ENCODE results near the gene PAN2. TPM values are rescaled to one million over a fixed set of nuclear protein-coding genes. Genes with fewer than 3 reads are reported as not detected.
"Not testable (repeated sequence)": the region's sequence is repeated elsewhere in the genome, so short reads cannot be mapped to it uniquely, and the experiment has no call there.

Gene PAN2
- total RNA-seq, 5 donors from 2014 or later (not counting 1 experiment from before 2014, with no cell fraction given), result 126 to 187 (median 164) TPM

GRCh38 chr12:56332512-56333196, 1.1 kb downstream of the PAN2 start:
- Histone ChIP-seq H3K27ac (ENCODE audit: low read length) (peak overlapping the region; percentile 98), H3K27me3 (replicated peaks in 1 of 2; ENCODE audit: control insufficient read depth in 2 of 2, extremely low read depth in 1 of 2, insufficient read depth in 2 of 2, low read length in 1 of 2) (no peaks in the 10 kb centered on the region), H3K36me3 (ENCODE audit: control insufficient read depth in 2 of 2, extremely low read depth in 1 of 2, insufficient read depth in 1 of 2, low read length in 1 of 2) (peaks cover 4 to 8% of the 10 kb centered on the region in 2 donors), H3K9me3 (no peaks in the 10 kb centered on the region), H3K4me1 (ENCODE audit: control insufficient read depth in 1 of 2, extremely low read depth in 1 of 2, insufficient read depth in 2 of 2, low read length in 2 of 2) (peaks cover 4 to 23% of the 10 kb centered on the region in 2 experiments), H3K4me3 (ENCODE audit: control insufficient read depth in 1 of 2, extremely low read depth in 1 of 2, low read length in 1 of 2) (peak overlapping the region; percentile 15 to 63)
- ATAC-seq (replicated peaks in 1 of 4) (no peak), DNase-seq (peak in 1 of 35 experiments; percentile 10)
- Mint-ChIP-seq H3K4me3 (peak overlapping the region; percentile 85 to 97 (median 92)), H3K27me3 (no peaks in the 10 kb centered on the region), H3K9me3 (no peaks in the 10 kb centered on the region), H3K4me1 (peaks cover 34 to 41% (median 36%) of the 10 kb centered on the region in 3 donors), H3K36me3 (peaks cover 7% of the 10 kb centered on the region), H3K27ac (peak overlapping the region; percentile 100)
- ChIA-PET POLR2A (interaction anchor here (0.6 to 1.8 kb wide), 7 partner anchors 27 to 1477 kb away, joined by 3 to 10 read pairs (median 4); partner anchors contain the start of genes STAT2 (in 2 of the 2) and RAB5B (in 1 of the 2)), CTCF (interaction anchor here (0.7 to 2.5 kb wide), 7 partner anchors 17 to 132 kb away, joined by 4 to 19 read pairs (median 8); partner anchors contain the start of genes CNPY2 (in 1 of the 2) and STAT2 (in 1 of the 2))
- 76% methylated on average over 8 of the region's 11 CpGs for WGBS (ENCODE audit: insufficient coverage)

DNA sequence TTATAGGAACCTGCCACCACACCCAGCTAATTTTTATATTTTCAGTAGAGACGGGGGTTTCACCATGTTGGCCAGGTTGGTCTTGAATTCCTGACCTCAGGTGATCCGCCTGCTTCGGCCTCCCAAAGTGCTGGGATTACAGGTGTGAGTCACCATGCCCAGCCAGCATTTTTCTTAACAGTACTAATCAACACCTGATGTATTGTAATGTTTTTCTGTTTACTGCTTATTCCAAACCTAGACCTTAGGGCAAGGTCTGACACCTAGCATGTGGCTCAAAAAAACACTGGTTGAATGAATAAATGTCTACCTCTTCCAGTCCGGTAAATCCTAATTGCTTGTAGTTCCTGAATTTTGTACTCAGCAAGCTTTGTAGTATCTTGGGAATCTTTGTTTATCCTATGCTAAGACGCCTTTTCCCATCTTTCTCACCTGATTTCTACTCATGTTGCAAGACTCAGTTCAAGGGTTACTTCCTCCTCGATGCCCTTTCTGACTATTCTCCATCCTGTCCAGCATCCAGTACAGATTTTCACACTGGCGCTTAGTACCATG, 2.8 kb downstream of the PAN2 start:
- Mint-ChIP-seq H3K27ac (no peak overlapping the region), H3K9me3 (no peaks in the 10 kb centered on the region), H3K36me3 (peaks cover 21% of the 10 kb centered on the region), H3K27me3 (no peaks in the 10 kb centered on the region), H3K4me3 (no peak overlapping the region), H3K4me1 (peaks cover 24 to 30% (median 25%) of the 10 kb centered on the region in 3 donors)
- no CpG with 5 or more reads among the region's 7 CpGs for WGBS (ENCODE audit: insufficient coverage)
- DNase-seq (no peak), ATAC-seq (replicated peaks in 1 of 4) (no peak)
- no peak overlapping the region for H3K4me3 ChIP-seq (ENCODE audit: control insufficient read depth in 1 of 2, extremely low read depth in 1 of 2, low read length in 1 of 2)
- H3K36me3 ChIP-seq (ENCODE audit: control insufficient read depth in 2 of 2, extremely low read depth in 1 of 2, insufficient read depth in 1 of 2, low read length in 1 of 2), result peaks cover 10 to 24% of the 10 kb centered on the region in 2 donors
- ChIA-PET POLR2A (interaction anchor here in 1 of 2 donors (0.6 kb wide), 1 partner anchor 211 kb away, joined by 3 read pairs; no protein-coding TSS in a partner anchor), CTCF (no interaction called here)
- H3K27me3 ChIP-seq (replicated peaks in 1 of 2; ENCODE audit: control insufficient read depth in 2 of 2, extremely low read depth in 1 of 2, insufficient read depth in 2 of 2, low read length in 1 of 2), result no peaks in the 10 kb centered on the region
- H3K27ac ChIP-seq (ENCODE audit: low read length), result no peak overlapping the region
- no peaks in the 10 kb centered on the region for H3K9me3 ChIP-seq
- peaks cover 3 to 19% of the 10 kb centered on the region in 2 experiments for H3K4me1 ChIP-seq (ENCODE audit: control insufficient read depth in 1 of 2, extremely low read depth in 1 of 2, insufficient read depth in 2 of 2, low read length in 2 of 2)

DNA sequence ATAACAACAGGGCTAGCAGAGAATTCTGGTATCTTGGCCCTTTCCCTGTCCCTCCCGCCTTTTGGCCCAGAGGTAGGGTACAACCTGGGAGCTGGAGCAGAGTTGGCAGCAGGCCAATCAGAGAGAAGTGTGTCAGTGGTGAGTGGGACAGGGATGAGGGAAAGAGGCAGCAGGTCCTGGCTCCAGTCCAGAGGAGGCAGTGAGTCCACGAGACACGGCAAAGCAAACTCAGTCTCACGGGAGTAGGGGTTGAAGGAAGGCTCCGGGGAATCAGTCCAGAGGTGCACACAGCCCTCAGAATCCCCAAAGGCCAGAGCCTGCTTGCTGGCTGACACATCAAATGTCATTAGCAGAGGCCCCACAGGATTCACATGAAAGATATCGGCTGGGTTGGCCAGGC, 7.3 kb downstream of the PAN2 start:
- 97% methylated on average over 5 of the region's 6 CpGs for WGBS (ENCODE audit: insufficient coverage)
- ChIA-PET CTCF (no interaction called here), POLR2A (no interaction called here)
- Mint-ChIP-seq H3K9me3 (no peaks in the 10 kb centered on the region), H3K36me3 (peaks cover 56% of the 10 kb centered on the region), H3K27ac (no peak overlapping the region), H3K4me1 (peaks cover 4 to 5% (median 4%) of the 10 kb centered on the region in 3 donors), H3K4me3 (no peak overlapping the region), H3K27me3 (no peaks in the 10 kb centered on the region)
- Histone ChIP-seq H3K27me3 (replicated peaks in 1 of 2; ENCODE audit: control insufficient read depth in 2 of 2, extremely low read depth in 1 of 2, insufficient read depth in 2 of 2, low read length in 1 of 2) (no peaks in the 10 kb centered on the region), H3K4me3 (ENCODE audit: control insufficient read depth in 1 of 2, extremely low read depth in 1 of 2, low read length in 1 of 2) (no peak overlapping the region), H3K9me3 (no peaks in the 10 kb centered on the region), H3K36me3 (ENCODE audit: control insufficient read depth in 2 of 2, extremely low read depth in 1 of 2, insufficient read depth in 1 of 2, low read length in 1 of 2) (peaks cover 16 to 61% of the 10 kb centered on the region in 2 donors), H3K4me1 (ENCODE audit: control insufficient read depth in 1 of 2, extremely low read depth in 1 of 2, insufficient read depth in 2 of 2, low read length in 2 of 2) (no peaks in the 10 kb centered on the region), H3K27ac (ENCODE audit: low read length) (no peak overlapping the region)
- ATAC-seq (replicated peaks in 1 of 4) (no peak), DNase-seq (no peak)

DNA sequence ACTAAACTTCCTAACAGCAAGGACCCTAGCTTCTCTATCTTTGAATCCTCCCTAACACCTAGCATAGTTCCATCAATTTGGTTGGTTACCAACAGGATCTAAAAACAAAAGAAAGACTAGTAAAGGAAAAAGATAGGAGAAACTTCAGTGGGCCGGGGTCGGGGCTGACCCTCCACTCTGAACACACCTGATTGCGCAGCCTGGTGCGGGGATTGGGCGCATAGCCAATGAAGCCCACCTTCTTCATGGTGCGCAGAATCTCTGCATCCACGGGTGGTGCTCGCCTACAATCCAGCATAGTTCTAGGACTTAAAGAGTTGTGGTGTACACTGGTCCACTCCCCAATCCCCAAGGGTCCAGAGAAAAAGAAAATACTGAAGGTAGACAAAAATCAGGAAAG, 7.7 kb downstream of the PAN2 start:
- DNase-seq (no peak), ATAC-seq (replicated peaks in 1 of 4) (no peak)
- H3K9me3 ChIP-seq, result no peaks in the 10 kb centered on the region
- Mint-ChIP-seq H3K27ac (no peak overlapping the region), H3K27me3 (no peaks in the 10 kb centered on the region), H3K36me3 (peaks cover 53% of the 10 kb centered on the region), H3K9me3 (no peaks in the 10 kb centered on the region), H3K4me1 (peaks cover under 1 to 1% (median under 1%) of the 10 kb centered on the region in 3 donors), H3K4me3 (no peak overlapping the region)
- POLR2A ChIA-PET, result no interaction called here
- no peaks in the 10 kb centered on the region for H3K27me3 ChIP-seq (replicated peaks in 1 of 2; ENCODE audit: control insufficient read depth in 2 of 2, extremely low read depth in 1 of 2, insufficient read depth in 2 of 2, low read length in 1 of 2)
- H3K27ac ChIP-seq (ENCODE audit: low read length), result no peak overlapping the region
- no peaks in the 10 kb centered on the region for H3K4me1 ChIP-seq (ENCODE audit: control insufficient read depth in 1 of 2, extremely low read depth in 1 of 2, insufficient read depth in 2 of 2, low read length in 2 of 2)
- peaks cover 16 to 61% of the 10 kb centered on the region in 2 donors for H3K36me3 ChIP-seq (ENCODE audit: control insufficient read depth in 2 of 2, extremely low read depth in 1 of 2, insufficient read depth in 1 of 2, low read length in 1 of 2)
- CTCF ChIA-PET, result no interaction called here
- 100% methylated on average over 1 of the region's 8 CpGs for WGBS (ENCODE audit: insufficient coverage)
- no peak overlapping the region for H3K4me3 ChIP-seq (ENCODE audit: control insufficient read depth in 1 of 2, extremely low read depth in 1 of 2, low read length in 1 of 2)

- Mint-ChIP-seq H3K36me3 (peaks cover 57% of the 10 kb centered on the region), H3K27ac (no peak overlapping the region)
These were observed 9.6 kb downstream of the PAN2 start for GRCh38 chr12:56324206-56324605.

DNA sequence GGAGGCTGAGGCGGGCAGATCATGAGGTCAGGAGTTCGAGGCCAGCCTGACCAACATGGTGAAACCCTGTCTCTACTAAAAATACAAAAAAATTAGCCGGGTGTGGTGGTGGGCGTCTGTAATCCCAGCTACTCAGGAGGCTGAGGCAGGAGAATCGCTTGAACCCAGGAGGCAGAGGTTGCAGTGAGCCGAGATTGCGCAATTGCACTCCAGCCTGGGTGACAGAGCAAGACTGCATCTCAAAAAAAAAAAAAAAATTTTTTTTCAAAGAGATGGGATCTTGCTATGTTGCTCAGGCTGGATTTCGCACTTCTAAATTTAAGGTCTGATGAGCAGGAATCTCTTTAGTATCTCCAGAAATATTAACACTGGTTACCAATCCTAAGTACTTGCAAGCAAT, 12.2 kb downstream of the PAN2 start:
- H3K4me1 Mint-ChIP-seq; H3K4me3 Mint-ChIP-seq; H3K9me3 Mint-ChIP-seq; H3K27ac Mint-ChIP-seq; H3K4me1 ChIP-seq (ENCODE audit: control insufficient read depth in 1 of 2, extremely low read depth in 1 of 2, insufficient read depth in 2 of 2, low read length in 2 of 2); DNase-seq; H3K27me3 ChIP-seq (replicated peaks in 1 of 2; ENCODE audit: control insufficient read depth in 2 of 2, extremely low read depth in 1 of 2, insufficient read depth in 2 of 2, low read length in 1 of 2); H3K27me3 Mint-ChIP-seq; ATAC-seq (replicated peaks in 1 of 4); H3K4me3 ChIP-seq (ENCODE audit: control insufficient read depth in 1 of 2, extremely low read depth in 1 of 2, low read length in 1 of 2); CTCF ChIA-PET; H3K27ac ChIP-seq (ENCODE audit: low read length); H3K9me3 ChIP-seq: not testable (repeated sequence)
- peaks cover 44% of the 10 kb centered on the region for H3K36me3 Mint-ChIP-seq
- POLR2A ChIA-PET, result interaction anchor here (0.6 to 0.7 kb wide), 3 partner anchors 39 to 217 kb away, joined by 3 to 5 read pairs (median 4); partner anchors contain the start of gene STAT2 (in 1 of the 2)
- peaks cover 12 to 60% of the 10 kb centered on the region in 2 donors for H3K36me3 ChIP-seq (ENCODE audit: control insufficient read depth in 2 of 2, extremely low read depth in 1 of 2, insufficient read depth in 1 of 2, low read length in 1 of 2)
- no CpG with 5 or more reads among the region's 8 CpGs for WGBS (ENCODE audit: insufficient coverage)

More at GRCh38 chr12:56324206-56324605, 9.6 kb downstream of the PAN2 start:
- H3K27me3 ChIP-seq (replicated peaks in 1 of 2; ENCODE audit: control insufficient read depth in 2 of 2, extremely low read depth in 1 of 2, insufficient read depth in 2 of 2, low read length in 1 of 2), result no peaks in the 10 kb centered on the region
- ChIA-PET CTCF (no interaction called here), POLR2A (no interaction called here)
- H3K4me3 ChIP-seq (ENCODE audit: control insufficient read depth in 1 of 2, extremely low read depth in 1 of 2, low read length in 1 of 2), result no peak overlapping the region
- Mint-ChIP-seq H3K4me3 (no peak overlapping the region), H3K4me1 (no peaks in the 10 kb centered on the region), H3K9me3 (no peaks in the 10 kb centered on the region), H3K27me3 (no peaks in the 10 kb centered on the region)
- 100% methylated on average over 2 of the region's 6 CpGs for WGBS (ENCODE audit: insufficient coverage)
- peaks cover 16 to 72% of the 10 kb centered on the region in 2 donors for H3K36me3 ChIP-seq (ENCODE audit: control insufficient read depth in 2 of 2, extremely low read depth in 1 of 2, insufficient read depth in 1 of 2, low read length in 1 of 2)
- no peak overlapping the region for H3K27ac ChIP-seq (ENCODE audit: low read length)
- H3K9me3 ChIP-seq, result no peaks in the 10 kb centered on the region
- no peaks in the 10 kb centered on the region for H3K4me1 ChIP-seq (ENCODE audit: control insufficient read depth in 1 of 2, extremely low read depth in 1 of 2, insufficient read depth in 2 of 2, low read length in 2 of 2)
- no peak for ATAC-seq (replicated peaks in 1 of 4)
- DNase-seq, result no peak

All from T-cell (primary cell).